HCT116 (cell line): Measurements from ENCODE around the gene ATXN7L1. TPM values are rescaled to one million over a fixed set of nuclear protein-coding genes. Genes with fewer than 3 reads are reported as not detected.

ENCODE experiments used
- ATAC-seq: fragments of 200-7000 bp; cut with Tn5 transposase; 2 replicates; pipeline ENCODE4 v1.9.1; 2020; ENCODE audit warnings: mild to moderate bottlenecking, moderate library complexity
- BruUV-seq: library from RNA; stranded (reverse); fragments of 400-500 nt; replicated peaks from 2 replicates; lab custom pipeline; 2021; lab: Mats Ljungman, UMichigan
- CTCF ChIA-PET: fragments of 300-600 bp; sonication (Branson Sonifier 250); formaldehyde crosslinking; loops from one replicate; lab custom pipeline; 2021; ENCODE audit warnings: antibody characterized with exemption; lab: Charles Lee
- POLR2A ChIA-PET: fragments of 300-600, 350-600 bp; sonication (Branson Sonifier 250); formaldehyde crosslinking; loops from one replicate; lab custom pipeline; 2021; ENCODE audit warnings: antibody characterized with exemption; lab: Charles Lee
- RAD21 ChIA-PET, 2 experiments: fragments of 300-600 bp; sonication (Branson Sonifier 250); formaldehyde crosslinking; loops; one replicate each; lab custom pipeline; 2023; ENCODE audit warnings: low total read pairs in 2 of 2; ENCODE audit not compliant: uncharacterized antibody in 2 of 2, unreplicated experiment in 2 of 2, low non-redundant PET in 1 of 2; lab: Charles Lee
- DNase-seq: peaks from one replicate; pipeline ENCODE4 v3.0.0-alpha.2; 2010; ENCODE audit warnings: low read depth, low spot score
- H2AFZ ChIP-seq: fragments of 200-600 bp; shearing (Covaris generic), sonication (generic); 2 replicates; pipeline ENCODE4 v1.6.1; 2017; ENCODE audit warnings: low read depth, mixed run types, mixed read lengths, antibody characterized with exemption, low read length; ENCODE audit not compliant: poor library complexity, severe bottlenecking
- H3K27ac ChIP-seq: 2 replicates; pipeline ENCODE4 v1.5.1; 2012; ENCODE audit warnings: low read depth, low read length
- H3K27me3 ChIP-seq: fragments of 200-600 bp; sonication (generic); 2 replicates; pipeline ENCODE4 v1.6.1; 2016; ENCODE audit warnings: mixed run types, low read length, mixed read lengths; ENCODE audit not compliant: insufficient read depth
- H3K36me3 ChIP-seq, 2 experiments: fragments of 200-500 bp in 1 of 2; fragments of 200-600 bp in 1 of 2; sonication (Bioruptor generic) in 1 of 2; sonication (generic) in 1 of 2; 2 replicates each; pipeline versions ENCODE4 v1.5.1 to v1.6.1; 2014 to 2016; ENCODE audit warnings: low read length in 2 of 2, inconsistent platforms in 1 of 2, mixed read lengths in 1 of 2, mixed run types in 1 of 2; ENCODE audit not compliant: insufficient read depth in 2 of 2, control insufficient read depth in 1 of 2
- H3K4me1 ChIP-seq, 2 experiments: fragments of 200-600 bp in 1 of 2; sonication (generic) in 1 of 2; 2 replicates each; pipeline versions ENCODE4 v1.5.1 to v1.6.1; 2012 to 2017; ENCODE audit warnings: low read length in 2 of 2, inconsistent platforms in 1 of 2, mild to moderate bottlenecking in 1 of 2, mixed read lengths in 1 of 2, mixed run types in 1 of 2, moderate library complexity in 1 of 2; ENCODE audit not compliant: insufficient read depth in 2 of 2, control insufficient read depth in 1 of 2
- H3K4me2 ChIP-seq: fragments of 200-600 bp; sonication (generic); 2 replicates; pipeline ENCODE4 v1.6.1; 2017; ENCODE audit warnings: mixed run types, low read length, mixed read lengths
- H3K4me3 ChIP-seq, 2 experiments: fragments of 200-600 bp in 1 of 2; sonication (generic) in 1 of 2; replicated peaks in 1 of 2; 2 replicates each; pipeline ENCODE4 v1.5.1; 2011 to 2016; ENCODE audit warnings: low read length in 2 of 2, control low read depth in 1 of 2, low read depth in 1 of 2, mild to moderate bottlenecking in 1 of 2, mixed read lengths in 1 of 2, mixed run types in 1 of 2
- H3K79me2 ChIP-seq: fragments of 200-600 bp; sonication (generic); 2 replicates; pipeline ENCODE4 v1.6.1; 2017; ENCODE audit warnings: mild to moderate bottlenecking, mixed run types, low read length, moderate library complexity, mixed read lengths; ENCODE audit not compliant: insufficient read depth
- H3K9ac ChIP-seq: fragments of 200-600 bp; sonication (generic); 2 replicates; pipeline ENCODE4 v1.6.1; 2016; ENCODE audit warnings: low read length, mixed read lengths
- H3K9me2 ChIP-seq: fragments of 200-600 bp; sonication (generic), shearing (Covaris generic); 2 replicates; pipeline ENCODE4 v1.6.1; 2017; ENCODE audit warnings: mixed run types, mild to moderate bottlenecking, moderate library complexity; ENCODE audit not compliant: insufficient read depth
- H3K9me3 ChIP-seq, 2 experiments: fragments of 200-500 bp in 1 of 2; fragments of 200-600 bp in 1 of 2; sonication (Bioruptor generic) in 1 of 2; sonication (generic) in 1 of 2; 2 replicates each; pipeline ENCODE4 v1.6.1; 2014 to 2017; ENCODE audit warnings: low read length in 2 of 2, mixed read lengths in 2 of 2, inconsistent platforms in 1 of 2, low read depth in 1 of 2, mild to moderate bottlenecking in 1 of 2, mixed run types in 1 of 2, moderate library complexity in 1 of 2; ENCODE audit not compliant: control insufficient read depth in 1 of 2, insufficient read depth in 1 of 2
- H4K20me1 ChIP-seq: fragments of 200-600 bp; sonication (generic), shearing (Covaris generic); 2 replicates; pipeline ENCODE4 v1.6.1; 2017; ENCODE audit warnings: mixed run types, mild to moderate bottlenecking, moderate library complexity; ENCODE audit not compliant: insufficient read depth
- CBX3 ChIP-seq: IDR thresholded peaks from 2 replicates; pipeline ENCODE4 v1.6.1; 2012; ENCODE audit warnings: low read depth
- CEBPB ChIP-seq: IDR thresholded peaks from 2 replicates; pipeline ENCODE4 v1.6.1; 2012; ENCODE audit warnings: low read depth
- EGR1 ChIP-seq: IDR thresholded peaks from 2 replicates; pipeline ENCODE4 v1.6.1; 2012; ENCODE audit warnings: low read depth
- EZH2 ChIP-seq: fragments of 200-600 bp; sonication (generic); IDR thresholded peaks from 2 replicates; pipeline ENCODE4 v1.6.1; 2017; ENCODE audit warnings: antibody characterized with exemption, mixed run types
- MAX ChIP-seq: IDR thresholded peaks from 2 replicates; pipeline ENCODE4 v1.6.1; 2012
- POLR2A ChIP-seq: IDR thresholded peaks from 2 replicates; pipeline ENCODE4 v1.7.0; 2011; ENCODE audit warnings: borderline replicate concordance; ENCODE audit not compliant: insufficient read depth, insufficient read length; ENCODE audit errors: extremely low read depth
- POLR2AphosphoS5 ChIP-seq: IDR thresholded peaks from 2 replicates; pipeline ENCODE4 v1.6.1; 2011; ENCODE audit warnings: mild to moderate bottlenecking, low read depth, low read length, moderate library complexity
- REST ChIP-seq: IDR thresholded peaks from 2 replicates; pipeline ENCODE4 v1.6.1; 2012; ENCODE audit warnings: low read depth
- SIN3A ChIP-seq: IDR thresholded peaks from 2 replicates; pipeline ENCODE4 v1.6.1; 2012; ENCODE audit warnings: low read depth
- SRF ChIP-seq: IDR thresholded peaks from 2 replicates; pipeline ENCODE4 v1.6.1; 2012; ENCODE audit warnings: low read depth
- YY1 ChIP-seq: IDR thresholded peaks from 2 replicates; pipeline ENCODE4 v1.6.1; 2011; ENCODE audit warnings: low read length, low read depth, moderate library complexity, mild to moderate bottlenecking; ENCODE audit not compliant: insufficient replicate concordance; ENCODE audit errors: extremely low read depth
- ZFX ChIP-seq: fragments of 450-650 bp; IDR thresholded peaks from 2 replicates; pipeline ENCODE4 v1.6.1; 2017
- ZNF274 ChIP-seq: fragments of 200-500 bp; sonication (Bioruptor generic); IDR thresholded peaks from 2 replicates; pipeline ENCODE4 v1.6.1; 2014; ENCODE audit warnings: mild to moderate bottlenecking, low read depth, low read length, inconsistent platforms
- intact Hi-C: fragments of 100-400 bp; cut with micrococcal nuclease; formaldehyde crosslinking; loops from 2 replicates; pipeline ENCODE4 v1.10.0; 2022
- total RNA-seq: library from RNA; stranded (reverse); gene quantifications from one replicate; pipeline ENCODE4 v1.2.1, GENCODE V29; 2021; ENCODE audit not compliant: unreplicated experiment

Gene ATXN7L1
- total RNA-seq, 1 experiment from 2014 or later = 11.5 TPM

- CTCF ChIA-PET = interaction anchor here (1.1 to 2.7 kb wide), 4 partner anchors 9 to 117 kb away, joined by 3 to 16 read pairs (median 6); no protein-coding TSS in a partner anchor
- no peak overlapping the region for H2AFZ ChIP-seq
- H4K20me1 ChIP-seq = no peaks in the 10 kb centered on the region
- no peaks in the 10 kb centered on the region for H3K36me3 ChIP-seq
- H3K4me1 ChIP-seq = peaks cover 18 to 55% of the 10 kb centered on the region in 2 experiments
- intact Hi-C loops = no loop called here
- H3K9me3 ChIP-seq = no peaks in the 10 kb centered on the region
- H3K27me3 ChIP-seq = no peaks in the 10 kb centered on the region
- RAD21 ChIA-PET = interaction anchor here in 1 of 2 experiments (0.5 kb wide), 1 partner anchor 111 kb away, joined by 4 read pairs; no protein-coding TSS in a partner anchor
- H3K9ac ChIP-seq = no peak overlapping the region
- H3K27ac ChIP-seq = no peak overlapping the region
- POLR2A ChIA-PET = interaction anchor here (0.6 to 1.0 kb wide), 2 partner anchors 39 to 107 kb away, joined by 3 read pairs; no protein-coding TSS in a partner anchor
- no peak overlapping the region for H3K4me2 ChIP-seq
- TF ChIP-seq YY1 = no peak
- TF ChIP-seq ZFX = no peak
- TF ChIP-seq EGR1 = no peak
- no peak for TF ChIP-seq REST
- TF ChIP-seq EZH2 = no peak
- TF ChIP-seq POLR2AphosphoS5 = no peak
- TF ChIP-seq CBX3 = no peak
- TF ChIP-seq ZNF274 = no peak
- no peak for TF ChIP-seq SRF
- no peak for TF ChIP-seq CEBPB
- TF ChIP-seq SIN3A = no peak
- no peak for TF ChIP-seq MAX
- TF ChIP-seq POLR2A = no peak
- H3K4me3 ChIP-seq = no peak overlapping the region
- DNase-seq = no peak
- no peak for ATAC-seq
- H3K9me2 ChIP-seq = no peaks in the 10 kb centered on the region
- H3K79me2 ChIP-seq = no peaks in the 10 kb centered on the region
- no TSS peak for BruUV-seq
These were observed 109.9 kb downstream of the ATXN7L1 start for GRCh38 chr7:105766421-105767073.
